ENCODE results near the gene HCST.
"Not testable (repeated sequence)": the region's sequence is repeated elsewhere in the genome, so short reads cannot be mapped to it uniquely, and the experiment has no call there.

The HCST gene

DNA sequence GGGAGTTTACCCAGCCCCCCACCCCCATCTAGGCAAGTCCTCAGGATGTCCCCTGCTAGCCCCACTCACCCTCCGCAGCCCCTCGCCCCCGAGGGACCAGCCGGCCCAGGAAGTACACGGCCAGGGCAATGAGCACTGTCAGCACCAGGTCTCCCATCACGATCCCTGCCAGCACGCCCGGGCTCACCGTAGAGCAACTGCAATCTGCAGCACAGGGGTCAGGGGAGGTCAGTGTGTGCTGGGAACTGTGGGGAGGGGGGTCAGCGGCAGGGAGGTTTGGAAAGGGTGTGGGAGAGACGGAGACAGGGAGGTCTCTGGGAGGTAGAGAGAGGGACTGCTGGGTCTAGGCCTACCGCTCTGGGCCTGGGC is 5.0 kb downstream of the HCST start:
- no peak for DNase-seq

DNA sequence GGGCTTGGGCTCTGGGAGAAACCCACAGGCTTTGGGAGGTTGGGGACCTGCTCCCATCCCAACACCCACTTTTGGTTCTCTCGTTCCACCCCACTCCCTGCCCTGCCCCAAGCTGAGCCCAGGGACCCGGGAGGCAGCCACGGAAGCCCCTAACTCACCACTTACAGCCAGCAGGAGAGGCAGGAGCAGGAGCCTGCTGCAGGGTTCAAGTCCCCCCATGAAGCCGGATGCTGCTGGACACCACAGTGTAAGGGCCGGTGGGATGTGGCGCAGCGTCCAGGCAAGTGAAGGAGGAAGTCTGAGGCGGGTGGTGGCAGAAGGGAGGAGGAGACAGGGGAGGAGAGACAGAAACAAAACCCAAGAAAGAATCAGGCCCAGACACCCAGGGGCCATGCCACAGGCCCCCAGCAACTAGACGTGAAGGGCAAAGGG is 5.7 kb downstream of the HCST start, which contains the start of gene TYROBP:
Gene TYROBP (minus strand): TSS at position 286 of the 432 bp plus-strand sequence. CDS start 67 bp downstream, at position 219.
- DNase-seq, result no peak

DNA sequence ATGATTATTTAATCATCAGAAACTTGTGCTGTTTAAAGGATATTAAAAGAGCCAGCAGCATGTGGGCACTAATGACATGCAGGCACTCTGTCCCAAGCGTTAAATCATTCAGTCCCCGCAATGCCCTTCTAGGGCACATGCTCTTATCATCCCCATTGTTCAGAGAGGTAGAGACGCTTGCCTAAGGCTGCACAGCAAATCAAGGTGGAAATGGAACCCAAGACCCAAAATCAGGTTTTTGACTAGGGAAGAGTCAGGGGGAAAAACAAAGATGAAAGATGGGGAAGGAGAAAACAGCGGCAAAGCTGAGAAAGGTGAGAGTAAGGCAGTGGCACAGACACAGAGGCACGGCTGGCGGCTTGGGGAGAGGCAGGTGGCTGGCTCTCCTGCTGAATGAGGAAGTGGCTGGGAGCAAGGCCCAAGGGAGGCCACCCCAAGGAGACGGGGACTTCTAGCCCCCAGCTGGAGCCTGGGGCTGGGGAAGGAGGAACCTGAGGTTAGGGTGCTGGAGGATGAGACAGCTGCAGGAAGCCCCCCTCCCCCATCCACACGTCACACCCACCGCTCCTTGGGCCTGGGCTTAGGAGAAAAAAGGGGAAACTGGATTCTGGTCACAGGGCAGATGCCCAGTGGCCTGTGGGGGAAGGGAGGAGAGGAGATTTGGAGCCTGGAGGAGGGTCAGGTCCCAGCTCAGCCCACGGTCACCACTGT is 6.8 kb downstream of the HCST start:
- DNase-seq, result peak; percentile 55

DNA sequence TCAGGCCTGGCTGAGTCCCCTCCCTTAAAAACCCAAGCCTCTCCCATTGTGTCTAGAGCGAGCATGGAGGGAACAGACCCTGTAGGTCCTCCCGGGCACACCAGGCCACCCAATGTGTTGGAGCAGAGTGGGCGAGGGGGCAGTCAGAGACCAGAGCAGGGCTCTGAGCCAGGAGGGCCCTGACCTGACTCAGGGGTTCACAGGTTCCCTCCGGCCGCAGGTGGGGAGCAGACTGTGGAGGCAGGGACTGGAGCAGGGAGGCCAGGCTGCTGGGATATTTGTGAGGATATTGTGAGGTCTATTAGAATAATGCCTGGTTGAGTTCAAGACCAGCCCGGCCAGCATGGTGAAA is 7.3 kb downstream of the HCST start:
- no peak for DNase-seq

DNA sequence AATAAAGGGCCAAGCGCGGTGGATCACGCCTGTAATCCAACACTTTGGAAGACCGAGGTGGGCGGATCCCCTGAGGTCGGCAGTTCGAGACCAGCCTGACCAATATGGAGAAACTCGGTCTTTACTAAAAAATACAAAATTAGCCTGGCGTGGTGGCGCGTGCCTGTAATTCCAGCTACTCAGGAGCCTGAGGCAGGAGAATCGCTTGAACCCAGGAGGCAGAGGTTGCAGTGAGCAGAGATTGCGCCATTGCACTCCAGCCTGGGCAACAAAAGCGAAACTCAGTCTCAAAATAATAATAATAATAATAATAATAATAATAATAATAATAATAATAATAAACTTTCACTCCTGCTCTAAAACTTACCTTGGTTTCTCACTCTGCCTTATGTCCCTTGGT is 8.0 kb downstream of the HCST start:
- not testable (repeated sequence) for DNase-seq

DNA sequence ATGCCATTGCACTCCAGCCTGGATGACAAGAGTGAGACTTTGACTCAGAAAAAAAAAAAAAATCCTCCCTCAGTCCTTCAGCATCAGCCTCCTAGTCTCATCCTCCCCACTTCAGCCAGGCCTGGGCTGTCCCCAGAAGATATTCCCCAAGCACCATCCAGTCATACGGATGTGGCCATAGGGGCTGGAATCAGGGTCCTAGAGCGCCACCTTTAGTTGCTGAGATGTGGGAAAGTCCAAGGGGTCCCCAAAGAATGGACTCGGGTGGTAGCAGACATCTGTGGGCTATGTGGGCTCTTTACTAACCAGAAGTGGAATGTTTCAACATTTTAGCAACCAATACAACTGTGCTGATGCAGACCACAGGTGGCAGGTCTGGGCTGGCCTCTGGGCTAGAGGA is 8.8 kb downstream of the HCST start:
- DNase-seq, result no peak

DNA sequence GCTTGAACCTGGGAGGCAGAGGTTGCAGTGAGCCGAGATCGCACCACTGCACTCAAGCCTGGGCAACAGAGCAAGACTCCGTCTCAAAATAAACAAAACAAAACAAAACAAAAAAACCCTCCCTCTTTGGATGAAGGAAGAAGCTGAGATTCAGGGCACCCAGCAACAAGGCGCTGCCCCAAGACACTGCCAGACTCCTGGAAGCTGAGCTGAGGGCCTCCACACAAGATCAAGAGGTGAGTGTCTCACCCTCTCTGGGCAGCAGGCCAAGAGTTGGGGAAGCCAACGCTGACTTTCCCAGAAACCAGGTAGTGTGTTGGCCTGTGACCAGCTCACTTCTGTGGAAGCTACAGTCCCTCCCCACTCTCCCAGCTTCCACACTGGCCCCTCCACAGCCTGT is 9.5 kb downstream of the HCST start:
- no peak for DNase-seq

DNA sequence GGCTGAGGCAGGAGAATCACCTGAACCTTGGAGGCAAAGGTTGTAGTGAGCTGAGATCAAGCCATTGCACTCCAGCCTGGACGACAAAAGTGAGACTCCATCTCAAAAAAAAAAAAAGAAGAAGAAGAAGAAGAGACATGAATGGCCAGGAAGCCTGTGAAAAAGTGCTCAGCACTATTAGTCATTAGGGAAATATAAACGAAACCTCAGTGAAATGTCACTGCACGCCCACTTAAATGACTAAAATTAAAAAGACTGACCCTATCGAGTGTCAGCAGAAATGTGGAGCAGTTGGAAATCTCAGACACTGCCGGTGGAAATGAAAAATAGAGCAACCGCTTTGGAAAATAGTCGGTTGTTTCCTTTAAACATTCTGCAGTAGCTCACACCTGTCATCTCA is 11.3 kb downstream of the HCST start:
- DNase-seq, result no peak

DNA sequence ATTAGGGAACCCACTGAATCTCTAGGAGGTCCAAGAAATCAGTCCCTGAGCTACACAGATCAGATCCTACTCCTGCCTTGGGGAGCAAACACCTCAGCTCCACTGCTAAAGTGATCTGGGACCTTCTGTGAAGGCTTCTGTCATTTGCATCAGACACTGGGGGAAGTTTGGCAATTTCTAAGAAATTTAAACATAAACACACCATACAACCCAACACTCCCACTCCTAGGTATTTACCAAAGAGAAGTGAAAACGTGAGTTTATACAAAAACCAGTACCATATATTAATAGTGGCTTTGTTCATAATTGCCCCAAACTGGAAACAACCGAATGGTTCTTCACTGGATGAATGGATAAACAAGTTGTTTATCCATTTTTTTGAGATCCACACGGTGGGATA is 13.1 kb downstream of the HCST start:
- DNase-seq, result no peak

DNA sequence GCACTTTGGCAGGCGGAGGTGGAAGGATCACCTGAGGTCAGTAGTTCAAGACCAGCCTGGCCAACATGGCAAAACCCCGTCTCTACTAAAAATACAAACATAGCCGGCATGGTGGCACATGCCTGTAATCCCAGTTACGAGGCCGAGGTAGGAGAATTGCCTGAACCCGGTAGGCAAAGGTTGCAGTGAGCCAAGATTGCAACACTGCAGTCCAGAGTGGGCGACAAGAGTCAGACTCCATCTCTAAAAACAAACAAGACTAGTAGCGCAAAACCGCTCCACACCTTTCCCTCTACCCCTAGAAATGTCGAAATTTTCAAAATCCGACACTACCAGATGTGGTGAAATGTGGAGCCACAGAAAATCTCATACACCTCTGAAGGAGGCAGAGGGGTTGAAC is 17.0 kb downstream of the HCST start:
- no peak for DNase-seq

DNA sequence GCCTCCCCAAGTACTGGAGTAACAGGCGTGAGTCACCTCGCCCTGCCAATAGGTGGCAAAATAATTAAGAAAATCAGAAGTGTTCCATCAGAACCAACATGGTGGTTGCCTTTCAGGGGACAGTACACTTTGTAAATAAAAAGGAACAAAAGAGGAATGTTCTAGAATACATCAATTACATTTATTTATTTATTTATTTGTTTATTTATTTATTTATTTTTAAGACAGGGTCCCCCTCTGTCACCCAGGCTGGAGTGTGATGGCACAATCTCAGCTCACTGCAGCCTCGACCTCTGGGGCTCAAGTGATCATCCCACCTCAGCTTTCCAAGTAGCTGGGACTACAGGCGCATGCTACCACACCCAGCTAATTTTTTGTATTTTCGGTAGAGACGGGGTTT is 18.7 kb downstream of the HCST start:
- DNase-seq, result no peak

DNA sequence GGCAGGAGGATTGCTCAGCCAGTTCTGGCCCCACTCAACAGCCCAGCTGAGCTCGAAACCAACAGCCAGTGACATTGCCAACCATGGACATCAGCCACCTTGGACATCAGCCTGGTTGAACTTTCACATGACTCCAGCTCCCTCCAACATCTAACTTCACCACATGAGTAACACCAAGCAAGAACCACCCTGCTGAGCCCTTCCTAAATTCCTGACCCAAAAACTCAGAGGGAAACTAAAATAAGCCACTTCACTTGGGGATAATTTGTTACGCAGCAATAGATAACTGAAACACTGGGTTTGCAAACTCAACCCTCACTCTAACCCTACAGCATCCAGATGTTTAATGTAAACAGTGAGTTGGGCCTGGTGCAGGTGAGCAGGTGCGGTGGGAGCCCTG is 23.2 kb downstream of the HCST start:
- no peak for DNase-seq

DNA sequence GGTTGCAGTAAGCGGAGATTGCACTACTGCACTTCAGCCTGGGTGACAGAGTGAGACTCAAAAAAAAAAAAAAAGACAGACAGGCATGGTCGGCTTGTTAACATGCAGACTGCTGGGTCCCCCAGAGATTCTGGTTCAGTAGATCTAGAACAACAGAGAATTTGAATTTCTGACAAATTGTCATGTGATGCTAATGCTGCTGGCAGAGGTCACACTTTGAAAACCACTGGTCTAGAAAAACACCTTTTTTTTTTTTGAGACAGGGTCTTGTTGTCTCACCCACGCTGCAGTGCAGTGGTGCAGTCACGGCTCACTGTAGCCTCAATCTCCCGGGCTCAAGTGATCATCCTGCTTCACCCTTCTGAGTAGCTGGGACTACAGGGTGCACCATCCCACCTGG is 26.2 kb downstream of the HCST start:
- DNase-seq, result no peak

DNA sequence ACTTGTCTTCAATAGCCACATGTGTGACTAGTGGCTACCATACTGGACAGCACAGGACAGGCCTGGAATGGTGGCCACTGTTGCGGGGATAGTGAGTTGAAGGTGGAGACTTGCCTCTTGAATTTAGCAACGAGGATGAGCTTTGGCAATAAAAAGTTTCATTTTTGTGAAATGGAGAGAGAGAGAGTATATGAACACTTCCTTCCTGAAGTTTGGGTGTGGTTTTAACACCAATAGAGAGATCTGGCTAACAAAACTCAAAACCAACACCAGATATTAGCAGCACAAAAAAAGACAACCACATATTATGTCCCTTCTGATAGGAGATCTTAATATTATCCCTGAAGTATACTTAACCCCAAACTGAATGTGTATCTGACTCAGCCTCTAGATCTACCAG is 27.5 kb downstream of the HCST start:
- no peak for DNase-seq

DNA sequence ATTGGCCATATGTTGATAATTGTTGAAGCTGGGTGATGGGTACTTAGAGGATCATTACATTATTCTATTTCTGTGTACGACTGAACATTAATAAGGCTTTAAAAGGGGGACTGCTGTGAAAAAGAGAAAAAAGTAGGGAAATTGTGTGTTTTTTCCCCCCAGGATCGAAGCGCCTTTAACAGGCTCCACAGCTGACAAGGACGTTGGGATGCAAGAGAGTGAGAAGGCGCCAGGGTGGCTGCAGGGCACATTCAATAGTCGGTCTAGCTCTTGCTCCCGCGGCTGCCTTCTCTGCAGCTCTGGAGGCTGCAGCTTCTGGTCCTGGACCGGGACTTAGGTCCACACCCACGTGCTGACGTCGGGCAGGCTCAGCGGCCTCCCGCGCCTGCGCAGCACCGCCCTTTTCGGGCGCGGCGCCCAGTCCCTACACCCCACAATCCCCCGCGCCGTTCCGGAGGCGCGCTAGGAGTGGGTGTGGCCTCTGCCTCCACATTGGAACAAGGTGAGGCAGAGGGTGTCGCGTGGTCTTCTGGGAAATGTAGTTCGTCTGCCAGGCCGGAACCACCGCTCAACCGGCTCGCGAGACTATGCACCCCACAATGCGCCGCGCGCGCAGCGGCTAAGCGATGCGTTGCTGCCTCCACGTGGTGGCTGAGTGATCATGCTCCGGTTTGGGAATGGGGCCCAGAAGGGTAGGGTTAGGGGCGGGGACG is 29.0 kb downstream of the HCST start:
- peak; percentile 99 for DNase-seq

DNA sequence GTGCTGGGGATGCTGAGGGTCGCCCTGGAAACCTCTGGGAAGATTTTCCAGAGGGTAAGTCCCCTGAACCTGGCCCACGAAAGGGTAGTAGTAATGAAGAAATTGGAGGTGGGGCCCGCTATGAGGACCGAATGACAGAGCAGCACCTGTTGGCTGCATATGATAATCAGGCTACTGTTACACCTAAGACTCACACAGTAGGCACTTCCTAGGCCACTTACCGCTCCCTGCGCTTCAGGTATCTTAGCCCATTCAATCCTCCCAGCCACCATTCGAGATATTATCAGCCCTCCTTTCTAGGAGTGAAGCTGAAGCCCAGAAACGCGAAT is 29.5 kb downstream of the HCST start:
- DNase-seq, result no peak

DNA sequence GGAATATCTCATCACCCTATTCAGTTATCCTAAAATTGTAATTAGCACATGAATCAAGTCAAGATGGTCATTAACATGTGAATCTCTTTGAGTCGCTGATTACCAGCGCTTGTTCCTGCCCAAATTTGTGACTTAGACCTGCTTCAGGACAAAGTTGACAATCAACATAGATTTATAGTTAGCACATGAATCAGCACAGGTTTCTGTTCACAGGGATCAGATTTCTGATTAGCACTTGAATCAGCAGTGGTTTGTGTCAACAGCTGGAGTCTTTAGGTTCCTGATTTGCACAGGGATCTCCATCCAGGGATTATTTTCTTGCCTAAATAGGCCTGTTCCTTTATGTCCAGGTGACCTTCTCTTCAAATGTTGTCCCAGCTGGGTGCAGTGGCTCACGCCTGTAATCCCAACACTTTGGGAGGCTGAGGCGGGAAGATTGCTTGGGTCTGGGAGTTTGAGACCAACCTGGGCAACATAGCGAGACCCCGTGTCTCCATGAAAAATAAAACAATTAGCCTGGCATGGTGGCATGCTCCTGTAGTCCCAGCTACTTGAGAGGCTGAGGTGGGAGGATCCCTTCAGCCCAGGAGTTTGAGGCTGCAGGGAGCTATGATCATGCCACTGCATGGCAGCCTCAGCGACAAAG is 30.1 kb downstream of the HCST start:
- no peak for DNase-seq

DNA sequence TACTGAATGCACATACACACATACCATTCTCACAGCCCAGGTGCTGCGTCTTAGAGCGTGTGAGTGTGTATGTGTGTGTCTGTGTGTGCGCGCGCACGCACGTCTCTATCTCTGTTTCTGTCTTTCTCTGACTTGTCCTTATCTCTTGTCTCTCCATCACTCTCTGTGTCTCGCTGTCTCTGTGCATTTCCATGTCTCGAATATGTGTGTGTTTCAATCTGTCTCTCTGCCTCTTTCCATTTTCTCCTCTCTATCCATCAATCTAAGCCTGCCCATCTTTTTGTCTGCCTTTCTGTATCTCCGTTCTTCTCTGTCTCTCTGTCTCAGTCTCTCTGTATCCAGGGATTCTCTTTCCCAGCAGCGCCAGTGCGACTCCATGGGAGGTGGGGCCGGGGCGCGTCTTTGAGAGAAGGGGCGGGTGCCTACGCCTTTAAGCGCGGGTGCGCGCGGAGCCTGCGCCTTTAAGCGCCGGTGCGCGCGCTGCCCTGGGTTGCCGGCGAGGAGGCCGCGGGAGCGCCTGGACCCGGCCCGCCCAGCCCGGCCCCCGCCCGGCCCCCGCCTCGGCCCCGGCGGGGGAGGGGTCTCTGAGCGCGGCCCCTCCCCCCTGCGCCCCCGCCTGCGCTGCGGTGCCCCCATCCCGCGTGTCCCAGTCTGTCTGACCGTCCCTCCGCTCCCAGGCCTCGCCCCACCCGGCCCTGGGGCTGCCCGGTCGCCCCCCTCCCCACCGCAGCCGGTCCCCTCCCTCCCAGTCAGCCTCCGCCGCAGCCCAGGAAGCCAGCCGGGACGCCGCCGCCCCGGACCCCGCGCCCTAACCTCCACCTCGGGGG is 33.8 kb downstream of the HCST start, which contains the start of gene LRFN3:
Gene LRFN3 (plus strand): TSS at position 464 of the 827 bp plus-strand sequence. CDS start 3,052 bp downstream, outside the sequence.
- no peak for DNase-seq

DNA sequence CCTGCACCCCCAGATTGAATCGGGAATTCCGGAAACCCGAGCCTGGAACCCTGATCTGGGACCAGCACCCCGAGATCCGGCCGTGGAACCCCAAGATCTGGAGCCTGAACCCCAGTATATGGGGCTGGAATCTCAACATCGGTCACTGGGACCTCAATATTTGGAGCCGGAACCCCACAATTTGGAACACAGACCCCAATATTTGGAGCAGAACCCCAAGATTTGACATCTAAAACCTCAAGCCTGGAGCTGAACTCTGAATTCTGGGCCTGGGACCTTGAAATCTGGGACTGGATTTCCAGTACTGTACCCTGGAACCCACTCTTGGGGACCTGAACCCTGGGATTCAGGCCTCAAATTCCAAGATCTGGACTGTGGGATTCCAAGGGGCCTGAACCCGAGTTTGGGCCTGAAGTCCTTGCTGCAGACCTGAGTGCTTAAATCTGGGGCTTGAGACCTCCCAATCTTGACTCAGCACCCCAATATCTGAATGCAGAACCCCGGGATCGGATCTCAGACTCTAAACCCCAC is 34.5 kb downstream of the HCST start:
- no peak for DNase-seq

DNA sequence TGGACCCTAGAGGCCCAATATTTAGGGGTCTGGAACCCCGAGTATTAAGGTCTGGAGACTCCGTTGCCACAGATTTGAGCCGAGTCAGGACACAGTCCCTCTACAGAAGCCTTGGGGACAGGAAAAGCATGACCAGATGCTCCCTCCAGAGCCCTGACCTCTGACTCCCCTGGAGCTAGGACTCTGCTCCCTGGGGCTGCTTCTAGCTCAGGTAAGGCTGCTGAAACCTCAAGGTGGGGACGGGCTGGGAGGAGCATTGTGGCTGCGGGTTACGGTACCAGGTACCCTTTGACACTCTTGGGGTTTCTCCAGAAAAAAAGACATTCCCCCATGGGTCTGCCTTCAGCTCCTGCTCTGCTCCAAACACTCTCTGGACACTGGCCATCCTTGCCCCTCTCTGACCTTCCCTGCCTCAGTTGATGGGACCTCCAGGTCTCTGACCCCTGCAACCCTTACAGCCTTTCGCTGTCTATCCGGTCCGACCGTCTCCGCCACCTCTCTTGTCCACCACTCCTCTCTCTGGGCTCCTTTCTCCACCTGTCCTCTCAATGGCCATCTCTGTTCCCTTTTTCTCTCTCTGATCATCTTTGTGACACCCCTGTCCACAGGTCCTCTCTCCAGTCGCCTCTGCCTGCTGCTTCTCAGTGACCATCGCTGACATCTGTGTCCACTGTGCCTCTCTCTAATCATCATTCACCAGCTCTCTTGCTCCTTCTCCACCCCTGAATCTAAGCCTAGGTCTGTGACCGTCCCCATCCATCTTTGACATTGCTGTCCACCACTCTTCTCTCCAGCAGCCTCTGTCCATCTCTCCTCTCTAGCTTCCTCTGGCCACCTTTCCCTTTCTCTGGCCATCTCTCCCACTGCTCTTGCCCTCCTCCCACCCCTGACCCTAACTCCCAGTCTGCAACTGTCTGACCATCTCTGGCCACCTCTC is 35.3 kb downstream of the HCST start:
- DNase-seq, result no peak

DNA sequence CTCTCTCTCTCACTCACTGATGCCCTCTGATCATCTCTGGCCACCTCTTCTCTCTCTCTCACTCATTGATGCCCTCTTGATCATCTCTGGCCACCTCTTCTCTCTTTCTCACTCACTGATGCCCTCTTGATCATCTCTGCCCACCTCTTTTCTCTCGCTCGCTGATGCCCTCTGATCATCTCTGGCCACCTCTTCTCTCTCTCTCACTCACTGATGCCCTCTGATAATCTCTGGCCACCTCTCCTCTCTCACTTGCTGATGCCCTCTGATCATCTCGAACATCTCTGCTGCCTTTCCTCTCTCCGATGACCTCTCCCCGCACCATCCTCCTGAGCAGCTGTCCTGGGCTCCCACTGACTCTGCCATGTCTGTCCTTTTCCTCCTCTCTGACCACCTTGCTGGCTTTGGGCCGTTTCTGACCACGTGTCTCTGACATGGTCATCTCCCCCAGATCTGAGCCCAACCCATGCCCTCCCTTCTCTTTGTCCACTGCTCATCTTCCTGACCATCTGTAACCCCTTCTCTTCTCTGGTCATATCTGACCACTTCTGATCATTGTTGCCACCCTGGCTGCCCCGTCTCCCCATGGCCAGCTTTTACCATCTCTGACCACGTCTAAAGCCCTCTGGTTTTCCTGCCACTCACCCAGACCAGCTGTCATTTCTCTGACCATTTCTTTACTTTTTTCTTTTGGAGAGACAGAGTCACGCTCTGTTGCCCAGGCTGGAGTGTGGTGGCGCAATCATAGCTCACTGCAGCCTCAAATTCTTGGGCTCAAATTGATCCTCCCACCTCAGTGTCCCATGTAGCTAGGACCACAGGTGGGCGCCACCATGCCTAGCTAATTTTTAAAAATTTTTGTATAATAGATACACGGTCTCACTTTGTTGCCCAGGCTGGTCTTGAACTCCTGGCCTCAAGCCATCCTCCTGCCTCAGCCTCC is 36.2 kb downstream of the HCST start:
- no peak for DNase-seq

Measured in hematopoietic multipotent progenitor cell treated with erythropoietin and hydrocortisone succinate and interleukin-3 and kit ligand, for 8 days (in vitro differentiated cells).